Left forelimb (tissue), 1 donor: ENCODE measurements around the gene CDH23.
A peak's percentile ranks its signal among the peaks of the same experiment; 100 is the strongest.
"Not testable (repeated sequence)": the region's sequence is repeated elsewhere in the genome, so short reads cannot be mapped to it uniquely, and the experiment has no call there.

ENCODE experiments used
- DNase-seq: peaks from one replicate; pipeline ENCODE4 v3.0.0-alpha.2; 2018; ENCODE audit warnings: low spot score

The CDH23 gene

DNA sequence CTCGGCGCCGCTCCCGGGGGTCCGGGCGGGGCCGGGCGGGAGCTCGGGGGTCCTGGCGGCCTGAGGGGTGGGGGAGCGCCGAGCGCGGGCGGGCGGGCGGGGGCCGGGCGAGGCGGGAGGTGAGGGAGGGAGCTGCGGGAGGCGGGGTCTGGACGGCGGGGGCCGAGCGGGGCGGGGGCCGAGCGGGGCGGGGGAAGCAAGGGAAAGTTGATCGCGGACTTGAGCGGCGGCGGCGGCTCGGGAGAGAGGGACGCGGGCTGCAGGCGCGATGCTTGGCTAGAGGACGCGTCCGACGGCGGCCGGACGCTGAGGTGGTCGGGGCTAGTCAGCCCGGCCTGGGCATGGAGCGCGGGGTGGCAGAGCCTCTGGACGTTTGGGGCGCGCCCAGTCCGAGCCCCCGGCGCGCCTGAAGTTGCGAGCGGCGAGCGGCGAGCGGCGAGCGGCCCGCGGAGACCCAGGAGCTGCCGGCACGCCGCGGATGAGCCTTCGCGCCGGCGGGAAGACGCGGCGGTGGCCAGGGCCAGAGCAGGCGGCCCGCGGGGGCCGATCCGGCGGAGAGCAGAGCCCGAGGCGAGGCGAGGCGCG is at the start of gene CDH23:
CDH23 (plus strand) TSS at position 210 of the 585 bp plus-strand sequence. CDS start 42,912 bp downstream, outside the sequence.
- DNase-seq, result peak; percentile 81

DNA sequence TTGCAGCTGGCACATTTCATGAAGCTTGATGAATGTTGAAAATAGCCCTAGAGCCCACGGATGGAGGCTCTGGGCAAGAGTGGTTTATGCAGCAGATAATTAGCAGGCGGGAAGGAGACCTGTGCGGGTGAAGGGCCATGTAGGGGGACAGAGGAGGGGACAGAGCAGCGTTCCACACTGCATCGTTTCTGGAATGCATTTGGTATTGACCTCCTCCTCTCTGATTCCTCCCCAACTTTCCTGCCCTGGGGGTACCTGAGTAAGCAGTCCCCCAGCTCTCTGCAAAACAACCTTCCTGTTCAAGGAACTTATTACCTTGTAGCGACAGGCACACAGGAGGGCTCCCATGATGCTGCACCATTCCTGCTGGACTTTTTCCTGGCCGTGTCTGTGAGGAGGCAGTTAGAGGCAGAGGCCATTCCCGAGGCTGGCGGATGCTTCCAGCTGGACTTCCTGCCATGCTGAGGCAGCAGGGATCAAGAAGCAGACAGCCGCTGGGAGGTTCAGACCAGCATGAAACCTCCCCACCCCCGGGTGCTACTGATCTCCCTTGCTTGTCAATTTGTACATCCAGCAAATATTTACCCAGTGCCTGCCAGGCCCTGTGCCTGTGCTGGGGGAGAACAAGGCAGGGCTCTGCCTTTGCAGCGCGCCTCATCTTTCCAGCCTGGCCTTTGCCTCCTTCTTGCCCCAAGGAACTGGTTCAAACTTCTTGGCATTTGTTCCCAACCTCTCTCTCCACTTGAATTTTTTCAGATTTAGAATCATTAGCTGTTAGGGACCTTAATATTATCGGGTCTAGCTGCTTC is 48.9 kb upstream of the CDH23 start:
- no peak for DNase-seq

DNA sequence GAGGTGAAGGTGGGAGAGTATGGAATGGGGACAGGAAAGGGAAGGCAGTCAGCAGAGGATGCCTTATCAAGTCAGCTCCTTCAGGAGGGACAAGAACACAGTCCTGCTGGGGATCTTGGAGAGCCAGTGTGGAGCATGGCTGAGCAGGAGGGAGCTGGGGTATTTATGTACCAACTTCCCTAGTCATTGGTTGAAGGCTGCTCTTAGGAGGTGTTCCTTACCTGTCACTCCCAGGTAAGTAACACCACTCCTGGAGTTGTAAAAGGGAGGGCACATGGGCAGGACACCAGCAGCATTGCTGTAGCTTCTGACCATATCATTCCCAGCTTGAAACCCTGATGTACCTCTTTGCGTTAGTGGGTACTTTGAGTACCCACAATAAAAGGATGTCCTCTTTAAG is 47.9 kb upstream of the CDH23 start:
- DNase-seq, result no peak

DNA sequence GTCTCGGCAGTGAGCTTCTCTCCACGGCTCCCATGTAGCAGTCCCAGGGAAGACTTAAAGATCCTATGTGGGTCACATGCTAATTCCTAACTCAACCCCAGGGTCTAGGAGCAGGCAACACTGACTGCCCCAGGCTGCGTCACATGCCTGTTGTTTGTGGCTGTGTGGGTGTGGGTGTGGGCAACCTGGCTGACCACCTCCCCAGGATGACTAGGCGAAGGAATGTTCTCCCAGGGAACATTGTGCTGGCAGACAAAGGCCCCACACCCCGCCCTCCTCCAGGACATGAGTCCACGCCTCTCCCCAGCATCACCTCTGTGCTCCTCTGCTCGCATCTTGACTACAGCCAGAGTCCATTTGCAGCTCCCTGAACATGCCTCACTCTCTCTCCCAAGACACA is 47.3 kb upstream of the CDH23 start:
- DNase-seq, result no peak

DNA sequence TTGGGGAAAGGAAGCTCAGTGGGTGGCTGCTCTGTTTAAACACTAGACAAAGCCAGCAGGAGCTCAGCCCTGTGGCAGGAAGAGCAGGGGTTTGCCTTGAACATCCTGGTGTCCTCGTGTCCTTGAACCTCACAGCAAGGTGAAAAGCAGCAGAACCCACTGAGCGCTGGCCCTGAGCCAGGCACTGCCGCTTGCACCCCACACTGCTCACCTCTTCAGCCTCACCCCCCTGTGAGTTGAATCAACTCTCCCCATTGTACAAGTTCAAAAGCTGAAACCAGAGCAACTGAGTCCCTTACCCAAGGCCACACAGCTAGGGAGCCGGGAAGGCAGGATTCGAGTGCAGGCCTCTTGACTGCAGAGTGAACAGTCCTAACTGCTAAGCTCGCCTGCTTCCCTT is 45.6 kb upstream of the CDH23 start:
- DNase-seq, result no peak

DNA sequence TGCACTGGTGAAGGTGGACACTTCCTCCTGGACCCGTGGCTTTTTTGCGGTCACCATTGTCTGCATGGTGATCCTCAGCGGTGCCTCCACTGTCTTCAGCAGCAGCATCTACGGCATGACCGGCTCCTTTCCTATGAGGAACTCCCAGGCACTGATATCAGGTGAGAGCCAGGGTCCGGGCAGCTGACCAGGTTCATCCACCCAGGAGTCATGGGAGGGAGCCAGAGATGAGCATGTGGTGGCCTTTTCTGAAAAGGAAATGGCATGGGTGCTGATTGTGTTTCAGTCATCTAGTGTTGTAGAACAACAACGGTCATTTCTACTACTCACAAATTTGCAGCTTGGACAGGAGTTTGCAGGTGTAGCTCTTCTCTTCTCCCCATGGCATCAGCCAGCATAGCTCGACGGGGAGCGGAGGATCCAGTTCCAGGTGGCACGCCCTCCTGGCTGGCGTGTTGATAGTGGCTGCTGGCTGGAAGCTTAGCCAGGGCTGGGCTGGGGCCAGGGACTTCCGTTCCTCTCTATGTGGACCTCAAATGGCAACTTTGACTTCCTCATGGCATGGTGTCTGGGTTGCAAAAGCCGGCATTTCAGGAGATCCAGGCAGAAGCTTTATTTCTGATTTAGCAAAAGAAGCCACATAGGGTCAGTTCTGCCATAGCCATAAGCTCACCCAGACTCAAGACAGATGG is 44.9 kb upstream of the CDH23 start:
- no peak for DNase-seq

DNA sequence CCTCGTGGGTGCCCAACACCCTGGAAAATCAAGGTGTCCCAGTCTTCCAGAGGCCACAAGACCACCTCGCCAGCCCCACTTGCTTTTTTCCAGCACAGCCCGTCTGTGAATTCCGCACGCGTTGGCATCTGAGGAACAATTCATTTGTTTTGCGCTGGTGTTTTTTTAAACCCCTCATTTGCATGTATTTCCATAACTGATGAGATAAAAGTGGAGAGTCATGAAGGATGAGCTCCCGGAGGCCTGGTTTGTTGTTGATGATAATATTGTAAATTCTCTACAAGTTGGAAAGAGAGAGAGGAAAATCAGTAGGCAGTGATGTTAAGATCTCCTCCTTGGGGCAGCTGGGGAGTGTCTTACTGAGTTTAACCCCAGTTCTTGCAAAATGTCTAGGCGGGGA is 43.1 kb upstream of the CDH23 start:
- DNase-seq, result no peak

DNA sequence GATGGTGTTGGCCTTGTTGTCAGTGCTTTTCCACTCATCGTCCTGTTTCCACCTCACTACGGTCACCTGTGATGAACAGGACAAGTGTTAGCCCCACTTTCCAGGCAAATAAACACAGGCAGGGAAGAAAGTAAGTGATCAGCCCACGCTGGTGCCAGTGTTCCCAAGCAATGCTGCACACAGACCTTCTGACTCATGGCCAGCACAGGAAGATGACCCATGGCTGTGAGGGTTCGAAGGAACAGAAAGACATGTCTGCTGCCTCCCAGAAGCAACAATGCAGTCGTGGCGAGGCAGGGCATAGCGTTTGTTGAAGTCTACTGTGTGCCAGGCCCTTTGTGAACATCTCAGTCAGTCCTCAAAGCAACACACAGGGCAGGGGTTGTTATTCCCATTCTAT is 41.9 kb upstream of the CDH23 start:
- DNase-seq, result no peak

DNA sequence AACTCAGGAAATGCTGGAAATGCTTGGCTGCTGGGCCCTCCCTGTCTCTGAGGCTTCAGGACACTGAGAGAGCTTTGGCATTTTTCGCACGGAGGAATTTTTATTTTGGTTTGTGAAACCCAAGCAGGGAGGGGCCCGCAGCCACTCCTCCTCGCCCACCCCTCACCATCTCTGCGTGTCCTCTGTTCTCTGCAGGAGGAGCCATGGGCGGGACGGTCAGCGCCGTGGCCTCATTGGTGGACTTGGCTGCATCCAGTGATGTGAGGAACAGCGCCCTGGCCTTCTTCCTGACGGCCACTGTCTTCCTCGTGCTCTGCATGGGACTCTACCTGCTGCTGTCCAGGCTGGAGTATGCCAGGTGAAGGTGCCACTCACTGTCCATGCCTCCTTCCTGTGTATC is 40.8 kb upstream of the CDH23 start:
- no peak for DNase-seq

DNA sequence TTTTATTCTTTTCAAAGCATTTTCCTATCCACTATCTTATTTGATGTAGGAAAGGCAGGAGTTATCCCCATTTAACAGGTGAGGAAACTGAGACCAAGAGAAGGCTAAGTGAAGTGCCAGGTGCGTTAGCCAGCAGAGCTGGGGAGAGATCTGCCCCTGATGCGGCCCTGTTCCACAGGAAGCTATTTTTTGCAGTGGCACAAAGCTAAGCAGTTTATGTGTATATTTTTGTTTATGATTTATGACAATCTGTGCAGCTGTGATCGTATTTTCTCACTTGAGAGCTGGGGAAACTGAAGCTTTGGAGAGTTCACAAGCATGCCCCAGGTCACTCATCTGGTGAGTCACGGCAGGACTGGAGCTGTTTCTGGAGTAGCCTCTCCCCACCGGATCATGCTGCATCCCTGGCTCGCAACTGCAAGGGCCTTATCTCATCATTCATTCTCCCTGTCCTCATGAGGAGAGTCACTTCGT is 38.9 kb upstream of the CDH23 start:
- DNase-seq, result no peak

DNA sequence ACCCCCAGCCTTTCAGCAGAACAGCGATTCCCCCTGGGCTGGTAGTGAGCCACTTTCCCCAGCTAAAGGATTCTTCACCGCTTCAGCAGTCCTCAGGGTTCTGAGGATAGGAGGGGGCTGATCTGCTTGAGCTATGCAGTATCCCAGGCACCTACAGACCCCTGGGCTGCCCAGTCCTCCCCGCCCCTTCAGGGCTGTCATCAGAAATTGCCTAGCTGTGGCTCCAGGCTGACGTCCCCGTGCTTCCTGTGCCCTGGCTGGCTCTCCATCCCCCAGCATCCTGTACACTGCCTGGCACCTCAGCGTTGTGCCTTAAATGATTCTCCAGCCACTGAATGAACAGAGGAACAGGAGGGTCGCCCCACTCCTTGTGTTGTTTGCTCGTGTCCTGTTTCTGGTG is 38.4 kb upstream of the CDH23 start:
- DNase-seq, result no peak

DNA sequence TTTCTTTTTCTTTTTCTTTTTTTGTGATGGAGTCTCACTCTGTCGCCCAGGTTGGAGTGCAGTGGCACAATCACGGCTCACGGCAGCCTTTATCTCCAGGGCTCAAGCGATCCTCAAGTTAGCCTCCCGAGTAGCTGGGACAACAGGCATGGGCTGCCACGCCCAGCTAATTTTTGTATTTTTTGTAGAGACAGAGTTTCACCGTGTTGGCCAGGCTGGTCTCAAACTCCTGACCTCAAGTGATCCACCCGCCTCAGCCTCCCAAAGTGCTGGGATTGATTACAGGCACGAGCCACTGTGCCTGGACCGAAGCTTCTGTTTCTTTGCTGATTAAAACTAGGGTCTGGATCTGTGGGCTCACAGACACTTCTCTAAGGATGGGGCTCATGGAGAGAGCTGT is 37.8 kb upstream of the CDH23 start:
- DNase-seq, result not testable (repeated sequence)

DNA sequence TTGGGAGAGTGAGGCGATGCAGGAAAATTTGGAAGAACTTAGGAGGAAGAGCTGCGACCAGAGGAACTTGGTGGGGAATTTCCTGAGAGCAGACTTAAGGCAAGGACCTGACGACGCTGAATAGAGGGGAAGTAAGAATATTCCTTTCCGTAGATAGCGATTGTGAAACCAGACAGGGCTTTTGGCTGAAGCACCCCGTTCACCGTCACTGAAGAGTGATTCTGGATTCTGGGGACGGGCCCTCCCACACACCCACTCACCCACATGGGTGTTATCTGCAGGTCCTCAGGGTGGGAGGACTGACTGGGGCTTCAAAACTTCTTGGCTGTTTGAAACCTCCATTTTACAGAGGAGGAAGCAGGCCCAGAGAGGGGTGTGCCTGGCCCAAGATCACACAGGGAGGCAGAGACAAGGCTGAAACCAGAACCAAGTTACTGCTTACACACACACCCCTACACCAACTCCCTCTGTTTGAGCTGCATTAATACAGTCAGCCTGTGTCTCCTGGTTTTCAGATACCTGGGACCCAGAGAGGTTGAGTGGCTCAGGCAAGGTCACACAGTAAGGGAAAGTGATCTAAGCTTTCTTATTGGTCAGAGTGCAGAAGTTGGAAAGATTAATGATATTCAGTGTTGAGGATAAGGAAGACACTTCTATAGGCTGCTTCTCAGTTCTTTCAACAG is 37.2 kb upstream of the CDH23 start:
- DNase-seq, result no peak

DNA sequence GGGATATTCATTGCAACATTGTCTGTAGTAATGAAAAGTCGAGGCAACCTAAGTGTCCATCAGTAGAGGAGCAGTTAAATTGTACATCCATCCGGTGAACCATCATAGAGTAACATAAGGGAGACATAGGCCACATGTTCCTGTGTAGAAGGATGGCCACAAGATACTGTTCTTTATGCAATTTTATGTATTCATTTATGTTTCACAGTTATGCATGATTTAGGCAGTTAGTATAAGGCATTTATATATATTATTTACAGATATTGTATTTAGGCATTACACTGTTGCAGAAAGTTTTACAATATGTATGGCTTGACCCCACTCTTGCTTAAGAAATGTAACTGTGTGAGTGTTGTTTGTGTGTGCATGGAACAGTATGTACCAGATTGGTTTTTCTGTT is 36.0 kb upstream of the CDH23 start:
- DNase-seq, result no peak

DNA sequence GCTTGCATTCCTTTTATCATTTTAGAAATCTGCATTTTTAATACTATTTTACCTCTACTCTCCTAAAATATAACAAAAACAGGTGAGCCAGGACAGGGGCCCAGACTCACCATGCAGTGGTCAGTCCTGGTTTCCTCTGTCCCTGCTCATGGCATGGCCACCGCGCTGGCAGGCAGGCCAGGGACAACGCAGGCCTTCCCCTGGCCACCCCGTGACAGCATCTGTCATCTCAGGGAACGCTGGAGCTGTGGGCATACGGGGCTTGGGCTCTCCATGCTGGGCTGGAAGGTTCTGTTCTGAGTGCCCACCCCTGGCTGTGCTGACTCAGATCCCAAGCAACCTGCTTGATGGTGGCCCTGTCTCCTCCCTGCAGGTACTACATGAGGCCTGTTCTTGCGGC is 35.1 kb upstream of the CDH23 start:
- no peak for DNase-seq

DNA sequence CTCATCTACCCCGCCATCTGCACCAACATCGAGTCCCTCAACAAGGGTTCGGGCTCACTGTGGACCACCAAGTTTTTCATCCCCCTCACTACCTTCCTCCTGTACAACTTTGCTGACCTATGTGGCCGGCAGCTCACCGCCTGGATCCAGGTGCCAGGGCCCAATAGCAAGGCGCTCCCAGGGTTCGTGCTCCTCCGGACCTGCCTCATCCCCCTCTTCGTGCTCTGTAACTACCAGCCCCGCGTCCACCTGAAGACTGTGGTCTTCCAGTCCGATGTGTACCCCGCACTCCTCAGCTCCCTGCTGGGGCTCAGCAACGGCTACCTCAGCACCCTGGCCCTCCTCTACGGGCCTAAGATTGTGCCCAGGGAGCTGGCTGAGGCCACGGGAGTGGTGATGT is 34.6 kb upstream of the CDH23 start:
- no peak for DNase-seq

DNA sequence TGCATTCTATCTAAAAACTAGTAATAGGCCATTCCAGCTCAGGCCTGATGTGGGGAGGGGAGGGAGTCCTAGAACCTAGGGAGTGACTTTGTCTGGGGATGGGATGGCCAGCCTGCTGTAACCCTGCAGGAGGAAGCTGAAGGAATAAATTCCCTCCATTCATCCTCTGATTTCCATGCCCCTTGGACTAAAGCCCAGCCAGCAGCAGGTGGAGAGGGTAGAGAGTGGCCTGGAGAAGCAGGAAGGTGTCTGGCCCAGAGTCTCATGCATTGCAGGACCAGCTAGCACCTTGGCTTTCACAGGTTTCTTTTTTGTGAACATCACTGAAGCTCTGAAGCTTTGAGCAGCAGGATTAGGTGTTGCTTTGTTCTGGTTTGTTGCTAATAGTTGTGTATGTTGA is 32.8 kb upstream of the CDH23 start:
- no peak for DNase-seq

DNA sequence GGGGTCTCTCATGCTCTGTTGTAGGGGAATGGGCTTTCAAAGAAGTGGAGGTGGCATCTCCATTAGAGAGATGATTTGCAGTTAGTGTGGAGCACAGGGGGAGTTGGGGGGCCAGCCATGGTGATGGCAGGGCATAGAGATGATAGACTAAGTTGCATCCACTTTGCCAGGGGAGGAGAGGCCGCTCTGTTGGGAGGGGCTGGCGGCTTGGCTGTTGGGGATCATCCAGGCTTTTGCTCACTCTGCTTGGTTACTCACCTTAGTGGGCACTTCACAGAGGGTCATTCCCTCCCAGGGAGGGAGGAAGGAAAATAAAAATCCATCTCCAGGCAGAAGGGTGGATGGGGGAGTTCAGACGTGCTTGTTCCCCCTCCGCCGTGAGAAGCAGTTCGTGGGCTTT is 31.4 kb upstream of the CDH23 start:
- DNase-seq, result no peak

DNA sequence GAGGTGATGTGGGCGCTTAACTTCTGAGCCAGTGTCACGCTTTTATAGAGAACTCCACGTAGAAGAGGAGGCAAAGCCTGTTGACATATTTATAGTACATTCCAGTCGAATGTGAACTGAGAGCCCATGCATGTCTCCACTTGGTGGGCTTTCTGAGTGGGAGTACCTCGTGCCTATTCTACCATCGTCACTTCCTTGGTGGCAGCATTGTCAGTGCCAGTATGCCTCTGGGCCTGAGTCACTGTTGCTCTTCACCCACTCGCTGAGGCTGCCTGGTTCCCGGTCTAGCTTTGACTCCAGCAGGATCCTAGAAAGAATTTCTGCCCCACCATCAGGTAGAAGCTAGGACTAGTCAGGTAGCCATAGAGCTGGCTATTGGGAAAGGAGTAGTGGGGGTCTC is 30.0 kb upstream of the CDH23 start:
- DNase-seq, result no peak

DNA sequence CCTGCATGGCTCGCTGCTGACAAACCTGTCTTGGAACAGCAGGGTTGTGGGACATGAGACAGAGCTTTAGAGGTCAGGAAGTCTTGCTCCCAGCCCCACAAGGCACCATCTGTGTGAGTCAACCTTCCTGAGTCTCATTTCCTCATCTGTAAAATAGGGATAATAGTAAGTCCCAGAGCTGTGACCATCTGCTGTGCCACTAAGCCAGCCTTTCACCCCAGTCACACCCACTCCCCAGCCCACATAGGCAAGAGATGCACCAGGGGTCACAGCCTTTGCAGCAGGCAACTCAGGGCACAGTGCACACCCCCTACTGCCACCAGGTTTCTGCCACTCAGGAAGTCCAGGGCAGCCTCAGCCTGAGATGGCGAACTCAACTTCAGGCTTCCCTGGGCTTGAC is 29.4 kb upstream of the CDH23 start:
- no peak for DNase-seq

DNA sequence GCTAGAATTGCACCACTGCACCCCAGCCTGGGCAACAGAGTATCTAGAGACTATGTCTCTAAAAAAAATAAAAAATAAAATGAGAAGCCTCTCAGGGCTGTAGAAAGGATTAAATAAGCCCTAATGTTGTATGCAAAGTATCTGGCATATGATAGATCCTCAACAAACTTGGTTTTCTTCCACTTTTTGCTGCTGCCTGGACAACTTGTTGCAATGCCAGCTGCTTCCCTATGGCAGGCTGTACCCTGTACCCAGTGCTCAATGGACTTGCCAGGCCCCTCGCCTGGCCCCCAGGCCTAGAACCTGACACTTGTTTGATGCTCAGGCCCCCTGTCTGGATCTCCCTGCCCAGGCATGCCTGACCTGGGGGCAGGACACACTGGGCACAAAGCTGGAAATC is 28.5 kb upstream of the CDH23 start:
- no peak for DNase-seq

DNA sequence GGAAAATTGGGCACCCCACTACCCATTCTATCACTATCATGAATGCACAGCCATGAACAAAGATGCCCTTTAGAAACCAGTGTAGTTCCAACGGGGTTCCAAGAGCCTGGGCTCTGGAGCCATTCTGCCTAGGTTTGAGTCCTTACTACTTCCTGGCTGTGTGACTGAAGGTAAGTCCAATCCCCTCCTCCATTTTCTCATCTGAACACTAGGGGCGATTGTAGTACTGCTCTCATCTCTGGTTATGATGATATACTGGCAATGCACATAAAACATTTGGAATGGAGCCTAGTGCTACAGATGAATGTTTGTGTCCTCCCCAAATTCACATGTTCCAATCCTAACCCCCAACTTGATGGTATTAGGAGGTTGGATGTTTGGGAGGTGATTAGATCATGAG is 28.1 kb upstream of the CDH23 start:
- no peak for DNase-seq

DNA sequence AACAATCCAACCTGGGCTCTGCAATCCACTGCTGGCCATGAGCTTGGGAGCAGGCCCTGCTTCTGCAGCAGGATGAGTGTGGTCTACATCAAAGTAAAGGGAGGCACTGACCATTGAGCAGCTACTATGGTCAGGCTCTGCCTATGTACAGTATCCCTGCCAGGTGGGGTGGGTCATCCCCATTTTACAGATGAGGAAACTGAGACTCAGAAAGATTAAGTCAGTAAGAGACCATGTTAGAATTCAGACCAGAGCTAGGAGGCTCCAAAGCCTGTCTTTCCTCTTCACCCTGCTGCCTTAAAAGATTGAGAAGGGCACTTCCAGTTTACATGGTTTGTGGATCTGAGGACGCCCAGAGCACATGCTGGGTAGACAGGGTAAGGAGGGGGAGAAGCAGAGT is 27.1 kb upstream of the CDH23 start:
- DNase-seq, result no peak
